Endothelial cell (in vitro differentiated cells): ENCODE measurements around the gene KLHL22. TPM values are rescaled to one million over a fixed set of nuclear protein-coding genes. Genes with fewer than 3 reads are reported as not detected.

Experiments used
- DNase-seq: peaks from one replicate; pipeline ENCODE4 v3.0.0; 2021; ENCODE audit warnings: low spot score
- H3K27ac Mint-ChIP-seq: one replicate; pipeline ENCODE4 v1.8.0; 2021; ENCODE audit warnings: mixed read lengths, inconsistent platforms; ENCODE audit not compliant: unreplicated experiment
- H3K27me3 Mint-ChIP-seq: one replicate; pipeline ENCODE4 v1.8.0; 2021; ENCODE audit warnings: mild to moderate bottlenecking, moderate library complexity, mixed read lengths, inconsistent platforms; ENCODE audit not compliant: unreplicated experiment
- H3K36me3 Mint-ChIP-seq: one replicate; pipeline ENCODE4 v1.8.0; 2021; ENCODE audit warnings: mild to moderate bottlenecking, low read depth, mixed read lengths, inconsistent platforms; ENCODE audit not compliant: unreplicated experiment
- H3K4me1 Mint-ChIP-seq: one replicate; pipeline ENCODE4 v1.8.0; 2021; ENCODE audit warnings: mild to moderate bottlenecking, mixed read lengths, inconsistent platforms; ENCODE audit not compliant: unreplicated experiment
- H3K4me3 Mint-ChIP-seq: one replicate; pipeline ENCODE4 v1.8.0; 2021; ENCODE audit warnings: mild to moderate bottlenecking, mixed read lengths, inconsistent platforms; ENCODE audit not compliant: unreplicated experiment
- H3K9me3 Mint-ChIP-seq: one replicate; pipeline ENCODE4 v1.8.0; 2021; ENCODE audit warnings: mixed read lengths, inconsistent platforms; ENCODE audit not compliant: unreplicated experiment
- CTCF ChIP-seq: fragments of 200-600 bp; sonication (generic); IDR thresholded peaks from one replicate; pipeline ENCODE4 v1.5.0; 2021; ENCODE audit warnings: antibody characterized with exemption; ENCODE audit not compliant: unreplicated experiment
- total RNA-seq: library from RNA; stranded (reverse); fragmentation: NEBNext Ultra II Directional; extraction: Animal tissue kit (Norgen Biotek cat#: 25700); gene quantifications from one replicate; pipeline ENCODE4 v1.2.1, GENCODE V29; 2021; ENCODE audit not compliant: unreplicated experiment

Gene KLHL22
- total RNA-seq, 1 donor from 2014 or later, result 19.4 TPM

DNA sequence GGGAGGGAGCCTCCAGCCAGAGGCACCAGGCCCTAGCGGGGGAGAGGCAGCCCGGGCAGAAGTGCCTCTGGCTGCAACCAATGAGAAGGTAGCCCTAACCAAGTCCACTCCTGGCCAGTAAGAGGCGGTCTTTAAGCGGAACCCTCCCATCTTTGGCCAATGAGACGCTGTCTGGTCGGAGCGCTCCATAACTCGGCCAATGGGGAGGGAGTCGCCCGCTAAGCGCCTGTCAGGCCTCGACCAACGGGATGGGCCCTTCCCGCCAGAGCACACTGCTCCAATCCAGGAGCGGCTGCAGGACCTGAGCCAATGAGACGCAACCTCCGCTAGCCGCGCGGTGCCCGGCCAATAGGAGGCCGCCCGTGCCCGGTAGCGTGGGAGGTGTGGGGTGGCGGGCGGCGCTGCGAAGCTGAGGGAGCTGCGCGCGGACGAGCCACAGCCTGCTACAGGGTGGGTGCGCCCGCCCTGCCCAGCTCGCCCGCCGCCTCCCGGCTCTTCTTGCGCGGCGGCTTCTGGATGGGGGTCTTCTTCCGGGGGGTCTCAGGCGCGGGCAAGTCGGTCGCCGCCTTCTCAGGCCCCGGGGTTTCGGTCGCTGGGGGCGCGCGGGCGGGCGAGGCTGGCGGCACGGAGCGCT lies 70.5 kb downstream of the KLHL22 start:
- TF ChIP-seq CTCF, result no peak
- H3K27me3 Mint-ChIP-seq, result peaks cover 12% of the 10 kb centered on the region
- H3K9me3 Mint-ChIP-seq, result no peaks in the 10 kb centered on the region
- peaks cover 2% of the 10 kb centered on the region for H3K4me1 Mint-ChIP-seq
- DNase-seq, result no peak
- H3K27ac Mint-ChIP-seq, result no peak overlapping the region
- H3K4me3 Mint-ChIP-seq, result no peak overlapping the region
- peaks cover 10% of the 10 kb centered on the region for H3K36me3 Mint-ChIP-seq

DNA sequence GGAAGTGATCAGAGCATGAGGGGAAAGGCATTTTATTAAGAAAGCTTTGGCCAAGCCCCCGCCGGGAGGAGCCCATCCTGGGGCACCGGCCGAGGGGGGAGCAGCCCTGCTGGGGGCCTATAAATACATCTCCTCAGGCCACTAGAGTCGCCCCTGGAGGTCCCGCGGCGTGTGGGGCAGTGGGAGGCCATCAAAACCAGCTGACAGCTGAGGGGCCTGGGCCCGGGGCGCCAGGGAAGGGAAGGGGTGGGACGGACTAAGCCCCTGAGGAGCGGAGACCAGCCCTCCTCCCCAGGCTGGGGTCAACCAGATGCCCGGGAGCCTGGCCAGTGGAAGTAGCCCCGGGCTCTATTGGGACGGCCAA lies 71.0 kb downstream of the KLHL22 start:
- H3K4me3 Mint-ChIP-seq, result no peak overlapping the region
- no peaks in the 10 kb centered on the region for H3K9me3 Mint-ChIP-seq
- peaks cover 2% of the 10 kb centered on the region for H3K4me1 Mint-ChIP-seq
- no peak for TF ChIP-seq CTCF
- peaks cover 12% of the 10 kb centered on the region for H3K27me3 Mint-ChIP-seq
- DNase-seq, result no peak
- H3K27ac Mint-ChIP-seq, result no peak overlapping the region
- H3K36me3 Mint-ChIP-seq, result peaks cover 10% of the 10 kb centered on the region

GRCh38 chr22:20423906-20424551 lies 71.6 kb downstream of the KLHL22 start:
- peaks cover 10% of the 10 kb centered on the region for H3K36me3 Mint-ChIP-seq
- DNase-seq, result no peak
- peaks cover 12% of the 10 kb centered on the region for H3K27me3 Mint-ChIP-seq
- TF ChIP-seq CTCF, result no peak
- H3K27ac Mint-ChIP-seq, result no peak overlapping the region
- H3K4me3 Mint-ChIP-seq, result no peak overlapping the region
- peaks cover 2% of the 10 kb centered on the region for H3K4me1 Mint-ChIP-seq
- no peaks in the 10 kb centered on the region for H3K9me3 Mint-ChIP-seq

DNA sequence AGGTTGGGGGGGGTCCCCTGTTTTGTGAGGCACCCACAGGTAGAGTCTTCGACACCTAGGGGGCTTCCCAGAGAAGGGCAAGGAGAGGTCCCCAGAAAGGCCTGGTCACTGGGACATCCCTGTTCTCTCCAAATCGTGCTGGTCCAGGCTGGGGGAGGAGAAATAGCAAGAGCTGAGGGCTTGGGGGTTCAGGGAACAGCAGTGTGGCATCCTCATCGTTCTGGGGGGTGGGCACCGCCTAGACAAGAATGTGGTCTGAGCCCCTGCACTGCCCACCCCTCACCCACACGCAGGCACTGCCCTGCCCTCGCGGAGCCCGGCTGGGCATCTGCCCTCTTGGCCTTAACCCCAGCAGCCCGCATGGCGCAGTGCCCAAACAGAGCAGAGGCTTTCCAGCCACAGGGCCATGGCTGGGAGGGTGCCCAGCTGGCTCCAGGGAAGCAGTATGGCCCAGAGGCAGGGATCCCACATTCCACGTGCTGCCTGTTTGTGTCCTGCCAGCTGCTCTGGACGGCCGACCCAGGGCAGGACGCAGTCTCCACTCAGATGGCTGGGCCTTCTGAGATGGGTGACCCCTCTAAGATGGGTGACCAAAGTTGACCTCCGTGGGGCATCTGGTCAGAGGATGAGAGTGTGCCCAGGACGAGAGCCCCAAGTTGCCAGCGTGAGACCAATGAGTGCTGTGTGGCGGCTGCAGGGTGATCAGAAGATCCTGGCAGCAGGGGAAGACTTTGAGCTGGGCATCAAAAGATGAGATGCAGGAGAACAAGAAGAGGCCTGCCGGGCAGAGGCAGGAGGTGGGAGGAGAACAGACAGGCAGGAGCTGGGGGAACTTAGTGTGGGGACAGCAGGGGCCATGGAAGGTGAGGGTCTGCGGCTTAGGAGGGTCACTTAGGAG lies 72.3 kb downstream of the KLHL22 start:
- no peaks in the 10 kb centered on the region for H3K9me3 Mint-ChIP-seq
- no peak for TF ChIP-seq CTCF
- H3K27me3 Mint-ChIP-seq, result peaks cover 11% of the 10 kb centered on the region
- peaks cover 2% of the 10 kb centered on the region for H3K4me1 Mint-ChIP-seq
- no peak overlapping the region for H3K27ac Mint-ChIP-seq
- peaks cover 10% of the 10 kb centered on the region for H3K36me3 Mint-ChIP-seq
- no peak for DNase-seq
- no peak overlapping the region for H3K4me3 Mint-ChIP-seq
